HG03108 (cell line): ENCODE measurements around the gene HCN2.

Experiments used
- ATAC-seq: cut with Tn5 transposase; IDR thresholded peaks from one replicate; pipeline ENCODE4 v1.9.1; 2021; ENCODE audit warnings: moderate library complexity; ENCODE audit not compliant: unreplicated experiment

The HCN2 gene

DNA sequence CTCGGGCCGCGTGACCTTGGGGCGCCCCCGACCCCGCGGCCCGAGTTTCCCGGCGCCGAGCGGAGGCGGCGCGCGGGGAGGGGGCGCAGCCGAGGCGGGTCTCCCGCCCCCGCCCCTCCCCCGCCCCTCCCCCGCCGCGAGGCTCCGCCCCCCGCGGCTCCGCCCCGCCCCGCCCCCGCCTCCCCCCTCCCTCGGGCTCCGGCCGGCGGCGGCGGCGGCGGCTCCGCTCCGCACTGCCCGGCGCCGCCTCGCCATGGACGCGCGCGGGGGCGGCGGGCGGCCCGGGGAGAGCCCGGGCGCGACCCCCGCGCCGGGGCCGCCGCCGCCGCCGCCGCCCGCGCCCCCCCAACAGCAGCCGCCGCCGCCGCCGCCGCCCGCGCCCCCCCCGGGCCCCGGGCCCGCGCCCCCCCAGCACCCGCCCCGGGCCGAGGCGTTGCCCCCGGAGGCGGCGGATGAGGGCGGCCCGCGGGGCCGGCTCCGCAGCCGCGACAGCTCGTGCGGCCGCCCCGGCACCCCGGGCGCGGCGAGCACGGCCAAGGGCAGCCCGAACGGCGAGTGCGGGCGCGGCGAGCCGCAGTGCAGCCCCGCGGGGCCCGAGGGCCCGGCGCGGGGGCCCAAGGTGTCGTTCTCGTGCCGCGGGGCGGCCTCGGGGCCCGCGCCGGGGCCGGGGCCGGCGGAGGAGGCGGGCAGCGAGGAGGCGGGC is at the start of gene HCN2:
Gene HCN2 (plus strand): TSS at position 189 of the 703 bp plus-strand sequence. CDS start 65 bp downstream, at position 254.
- ATAC-seq = no peak

DNA sequence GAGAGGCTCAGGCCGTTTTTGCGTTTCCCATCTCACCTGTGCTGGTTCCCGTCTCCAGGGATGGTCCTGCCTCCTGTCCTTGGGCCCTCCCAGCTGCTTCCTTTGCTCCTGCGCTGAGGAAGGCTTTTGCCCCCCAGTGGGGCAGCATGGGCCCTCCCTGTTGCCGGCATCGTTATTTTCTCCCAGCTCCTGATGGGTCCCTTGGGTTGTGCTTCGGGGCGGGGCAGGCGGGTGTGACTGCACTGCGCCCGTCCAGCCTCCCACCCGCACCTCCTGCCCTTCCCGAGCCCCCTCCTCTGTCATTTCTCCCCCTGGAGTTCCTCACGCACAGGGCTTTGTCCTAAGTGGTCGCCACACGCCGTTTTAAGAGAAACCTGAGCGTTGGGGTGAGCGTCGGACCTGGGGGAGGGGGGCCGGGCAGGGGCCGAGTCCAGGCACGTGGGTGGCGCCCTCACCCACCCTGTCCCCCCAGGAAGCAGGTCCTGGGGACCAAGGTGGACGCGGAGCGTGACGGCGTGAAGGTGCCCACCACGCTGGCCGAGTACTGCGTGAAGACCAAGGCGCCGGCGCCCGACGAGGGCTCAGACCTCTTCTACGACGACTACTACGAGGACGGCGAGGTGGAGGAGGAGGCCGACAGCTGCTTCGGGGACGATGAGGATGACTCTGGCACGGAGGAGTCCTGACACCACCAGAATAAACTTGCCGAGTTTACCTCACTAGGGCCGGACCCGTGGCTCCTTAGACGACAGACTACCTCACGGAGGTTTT is 48.6 kb upstream of the HCN2 start:
- ATAC-seq = no peak

DNA sequence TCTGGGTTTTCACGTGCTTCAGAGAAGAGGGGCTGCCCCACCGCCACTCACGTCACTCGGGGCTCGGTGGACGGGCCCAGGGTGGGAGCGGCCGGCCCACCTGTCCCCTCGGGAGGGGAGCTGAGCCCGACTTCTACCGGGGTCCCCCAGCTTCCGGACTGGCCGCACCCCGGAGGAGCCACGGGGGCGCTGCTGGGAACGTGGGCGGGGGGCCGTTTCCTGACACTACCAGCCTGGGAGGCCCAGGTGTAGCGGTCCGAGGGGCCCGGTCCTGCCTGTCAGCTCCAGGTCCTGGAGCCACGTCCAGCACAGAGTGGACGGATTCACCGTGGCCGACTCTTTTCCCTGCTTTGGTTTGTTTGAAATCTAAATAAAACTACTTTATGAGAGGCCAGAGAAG is 48.0 kb upstream of the HCN2 start:
- no peak for ATAC-seq

DNA sequence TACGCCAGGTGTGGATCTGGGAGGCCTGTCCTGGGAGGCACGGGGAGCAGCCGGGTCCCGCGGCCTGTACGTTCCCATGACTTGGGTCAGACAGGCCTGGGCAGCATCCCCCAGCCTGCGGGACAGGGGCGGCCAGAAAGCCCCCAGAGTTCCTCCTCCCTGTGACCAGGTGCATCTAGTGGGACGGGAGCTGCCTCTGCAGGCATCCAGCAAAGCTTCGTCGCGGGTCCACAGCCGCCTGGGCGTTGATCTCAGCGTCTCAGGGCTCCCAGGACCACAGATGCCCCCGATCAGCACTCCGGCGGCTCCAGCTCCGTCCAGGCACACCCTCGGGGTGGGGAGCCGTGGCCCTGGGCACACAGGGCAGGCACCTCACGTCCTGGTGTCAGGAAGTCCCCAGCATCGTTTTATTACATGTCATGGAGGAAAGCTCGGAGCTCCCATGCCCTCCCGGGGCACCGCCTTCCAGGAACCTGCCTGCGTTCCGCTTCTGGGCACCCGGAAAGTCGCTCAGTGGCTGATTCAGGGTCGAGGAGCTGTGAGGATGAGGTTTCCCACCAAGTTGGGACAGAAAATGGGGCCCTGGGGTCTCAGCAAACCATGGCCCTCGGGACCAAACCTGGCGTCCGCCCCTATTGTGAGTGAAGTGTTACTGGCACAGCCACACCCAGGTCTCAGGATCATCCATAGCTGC is 47.4 kb upstream of the HCN2 start:
- no peak for ATAC-seq

DNA sequence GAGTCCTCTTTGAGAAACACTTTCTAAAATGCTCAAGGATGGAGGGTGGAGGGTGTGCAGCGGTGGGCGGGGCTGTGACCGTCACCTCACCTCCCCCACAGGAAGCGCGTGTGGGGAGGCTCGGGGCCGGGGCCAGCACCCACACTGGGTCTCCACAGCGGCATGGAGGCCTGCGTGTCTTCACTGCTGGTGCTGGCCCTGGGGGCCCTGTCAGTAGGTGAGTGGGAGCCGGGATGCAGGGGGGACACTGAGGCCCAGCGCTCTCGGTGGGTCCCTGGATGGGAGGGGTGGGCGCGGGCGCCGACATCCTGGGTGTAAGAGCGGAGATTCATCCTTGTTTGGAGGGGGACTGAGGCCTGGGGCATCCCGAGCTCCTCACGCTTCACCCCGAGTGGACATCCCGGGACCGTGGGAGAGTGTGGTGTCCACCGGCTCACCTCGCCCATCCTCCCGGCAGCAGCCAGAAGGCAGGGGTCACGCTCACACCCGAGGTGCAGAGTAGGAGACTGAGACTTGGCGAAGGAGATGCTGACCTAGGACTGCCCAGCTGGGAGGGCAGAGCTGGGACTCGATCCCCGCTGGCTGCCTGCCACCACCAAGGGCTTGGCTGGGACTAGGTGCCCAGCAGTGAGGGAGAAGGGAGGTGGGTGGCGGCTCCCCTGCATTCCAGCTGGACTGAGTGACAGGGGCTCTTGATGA is 45.6 kb upstream of the HCN2 start, which contains the start of gene GZMM:
Gene GZMM (plus strand): TSS at position 144 of the 699 bp plus-strand sequence. CDS start 19 bp downstream, at position 163.
- ATAC-seq = no peak

DNA sequence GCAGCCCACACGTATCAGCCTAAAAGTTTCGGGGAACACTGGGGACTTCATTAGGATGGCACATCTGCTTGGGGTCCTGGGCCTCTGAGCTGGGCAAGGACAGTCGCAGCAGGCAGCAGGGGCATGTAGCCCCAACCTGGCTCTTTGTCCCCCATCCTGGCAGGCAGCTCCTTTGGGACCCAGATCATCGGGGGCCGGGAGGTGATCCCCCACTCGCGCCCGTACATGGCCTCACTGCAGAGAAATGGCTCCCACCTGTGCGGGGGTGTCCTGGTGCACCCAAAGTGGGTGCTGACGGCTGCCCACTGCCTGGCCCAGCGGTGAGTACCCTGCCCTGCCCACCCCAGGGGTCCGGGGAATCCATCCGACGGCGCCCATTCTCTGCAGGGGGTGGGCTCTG is 42.6 kb upstream of the HCN2 start:
- ATAC-seq = no peak

- ATAC-seq = no peak
These were observed 41.6 kb upstream of the HCN2 start for GRCh38 chr19:547836-548720.

GRCh38 chr19:548886-549830 is 40.5 kb upstream of the HCN2 start:
- no peak for ATAC-seq

DNA sequence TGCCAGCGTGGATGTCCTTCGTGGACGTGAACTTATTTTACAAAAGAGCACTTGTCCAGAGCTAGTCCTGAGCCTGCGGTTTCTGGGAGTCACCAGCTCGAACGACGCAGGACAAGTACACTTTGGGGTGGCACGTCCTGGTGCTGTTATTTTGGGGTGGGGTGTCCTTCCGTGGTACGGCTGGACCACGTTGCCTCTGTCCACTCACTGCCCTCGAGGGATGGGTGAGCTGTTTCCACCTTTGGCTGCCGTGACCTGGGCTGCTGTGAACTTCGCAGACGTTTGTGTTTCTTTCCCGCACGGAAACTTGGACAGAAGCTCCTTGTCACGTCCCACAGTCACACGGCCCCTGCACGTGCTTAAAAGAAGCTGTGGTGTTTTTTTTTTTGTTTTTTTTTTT is 34.9 kb upstream of the HCN2 start:
- no peak for ATAC-seq

- no peak for ATAC-seq
These were observed 34.2 kb upstream of the HCN2 start for GRCh38 chr19:555474-555808.

GRCh38 chr19:556611-557382 is 32.9 kb upstream of the HCN2 start:
- no peak for ATAC-seq

- ATAC-seq = no peak
These were observed 30.8 kb upstream of the HCN2 start for GRCh38 chr19:558770-559439.

DNA sequence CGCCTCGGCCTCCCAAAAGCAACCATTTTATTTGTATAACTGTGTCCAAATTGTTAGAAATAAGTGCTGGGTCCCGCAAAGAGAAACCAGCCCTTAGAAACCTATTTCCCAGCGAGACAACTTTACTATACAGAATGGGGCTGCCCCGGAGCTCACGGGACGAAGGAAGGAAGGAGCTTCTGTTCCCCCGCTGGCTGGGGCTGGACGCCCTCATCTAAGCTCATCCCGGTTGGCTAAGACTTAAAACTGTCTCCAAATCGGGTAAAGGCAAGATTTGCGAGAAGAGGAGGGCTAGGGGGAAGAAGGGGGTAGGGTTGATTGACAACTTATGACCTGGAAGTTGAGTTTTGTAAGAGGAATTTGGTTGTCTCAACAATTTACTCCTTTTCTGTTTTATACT is 29.6 kb upstream of the HCN2 start:
- no peak for ATAC-seq

- no peak for ATAC-seq
These were observed 23.3 kb upstream of the HCN2 start for GRCh38 chr19:566403-566802.

GRCh38 chr19:566844-567243 is 22.8 kb upstream of the HCN2 start:
- ATAC-seq = no peak

GRCh38 chr19:567296-567900 is 22.3 kb upstream of the HCN2 start:
- ATAC-seq = no peak

DNA sequence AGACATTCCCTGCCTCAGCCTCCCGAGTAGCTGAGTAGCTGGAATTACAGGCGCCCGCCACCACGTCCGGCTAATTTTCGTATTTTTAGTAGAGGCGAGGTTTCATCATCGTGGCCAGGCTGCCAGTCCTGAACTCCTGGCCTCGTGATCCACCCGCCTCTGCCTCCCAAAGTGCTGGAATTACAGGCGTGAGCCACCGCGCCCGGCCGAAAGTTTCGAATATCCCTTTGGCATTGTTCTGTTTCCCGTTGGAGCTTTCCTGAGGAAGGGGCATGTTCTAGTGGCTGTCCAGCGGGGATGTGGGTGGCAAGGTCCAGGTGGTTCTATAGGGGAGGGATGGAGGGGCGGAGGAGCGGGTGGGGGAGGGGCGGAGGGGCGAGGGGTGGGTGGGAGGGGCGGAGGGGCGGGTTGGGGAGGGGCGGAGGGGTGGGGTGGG is 19.4 kb upstream of the HCN2 start:
- ATAC-seq = no peak
